ENCODE data around the gene CTRB2.

The CTRB2 gene

GRCh38 chr16:75203667-75204409, 3.1 kb downstream of the CTRB2 start:
- no peak for DNase-seq

GRCh38 chr16:75203096-75203495, 3.9 kb downstream of the CTRB2 start:
- no peak for DNase-seq

GRCh38 chr16:75202069-75202590, 4.8 kb downstream of the CTRB2 start:
- no peak for DNase-seq

DNA sequence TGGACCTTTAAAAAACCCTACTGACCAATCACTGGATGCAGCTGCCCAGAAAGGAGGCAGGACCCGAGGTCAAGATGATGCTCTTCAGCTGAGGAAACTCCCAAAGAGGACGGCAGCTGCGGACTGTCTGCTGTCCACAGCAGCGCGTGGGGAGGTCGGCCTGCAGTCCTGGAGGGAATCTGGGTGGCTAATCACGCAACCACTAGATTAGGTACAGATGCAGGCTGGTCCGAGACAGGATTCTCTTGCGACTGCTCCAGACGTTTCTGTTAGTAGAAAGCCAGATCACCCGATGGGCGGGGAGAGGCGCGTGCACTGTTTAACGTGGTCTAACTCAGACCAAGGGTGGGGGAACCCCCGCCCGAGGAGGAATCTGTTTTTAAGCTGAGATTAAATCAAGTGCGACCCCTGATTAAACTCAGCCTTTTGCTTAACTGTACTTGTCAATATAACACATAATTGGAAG, 8.8 kb downstream of the CTRB2 start:
- DNase-seq = no peak

DNA sequence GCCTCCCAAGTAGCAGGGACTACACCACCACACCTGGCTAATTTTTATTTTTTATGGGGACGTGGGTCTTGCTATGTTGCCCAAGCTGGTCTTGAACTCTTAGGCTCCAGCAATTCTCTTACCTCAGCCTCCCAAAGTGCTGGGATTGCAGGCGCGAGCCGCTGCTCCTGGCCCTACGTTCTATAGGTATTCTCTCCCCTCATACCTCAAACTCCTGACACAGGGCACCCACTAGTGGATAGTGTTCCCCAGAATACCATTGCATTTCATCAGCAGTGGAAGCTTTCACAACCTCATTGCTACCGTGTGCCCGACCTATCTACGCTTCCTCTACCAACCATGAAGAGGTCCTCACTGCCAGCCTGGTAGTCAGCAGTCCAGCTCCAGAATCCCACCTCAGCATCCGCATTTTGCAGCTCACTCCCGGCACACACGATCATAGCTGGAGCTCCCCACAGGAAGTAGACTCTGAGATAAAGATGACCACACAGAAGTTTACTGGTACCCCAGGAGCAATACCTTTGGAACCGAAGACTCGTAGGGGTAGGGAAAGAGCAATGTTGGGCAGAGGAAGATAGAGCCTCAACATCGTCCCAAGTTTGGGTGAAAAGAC, 9.3 kb downstream of the CTRB2 start:
- DNase-seq = no peak

DNA sequence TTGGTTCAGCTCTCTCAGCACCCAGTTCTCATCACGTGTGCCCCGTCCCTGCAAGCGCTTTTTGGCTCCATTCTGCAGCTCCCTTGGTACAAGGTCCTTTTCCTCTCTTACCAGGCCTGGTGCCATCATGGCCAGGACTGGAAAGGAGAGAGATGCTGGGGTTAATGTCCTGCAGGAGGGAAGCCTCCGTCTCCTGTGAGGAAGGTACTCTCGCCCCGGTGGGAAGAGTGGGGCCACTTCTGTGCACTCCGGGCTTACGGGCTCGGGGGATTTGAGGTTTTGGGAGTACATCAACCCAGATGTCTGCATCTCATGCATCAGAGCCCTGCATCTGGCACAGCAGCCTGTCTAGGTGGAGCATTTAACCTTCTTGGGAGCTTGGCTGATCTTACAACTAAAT, 10.1 kb downstream of the CTRB2 start:
- no peak for DNase-seq

- DNase-seq = no peak
Measured at GRCh38 chr16:75195811-75196790, 10.9 kb downstream of the CTRB2 start.

DNA sequence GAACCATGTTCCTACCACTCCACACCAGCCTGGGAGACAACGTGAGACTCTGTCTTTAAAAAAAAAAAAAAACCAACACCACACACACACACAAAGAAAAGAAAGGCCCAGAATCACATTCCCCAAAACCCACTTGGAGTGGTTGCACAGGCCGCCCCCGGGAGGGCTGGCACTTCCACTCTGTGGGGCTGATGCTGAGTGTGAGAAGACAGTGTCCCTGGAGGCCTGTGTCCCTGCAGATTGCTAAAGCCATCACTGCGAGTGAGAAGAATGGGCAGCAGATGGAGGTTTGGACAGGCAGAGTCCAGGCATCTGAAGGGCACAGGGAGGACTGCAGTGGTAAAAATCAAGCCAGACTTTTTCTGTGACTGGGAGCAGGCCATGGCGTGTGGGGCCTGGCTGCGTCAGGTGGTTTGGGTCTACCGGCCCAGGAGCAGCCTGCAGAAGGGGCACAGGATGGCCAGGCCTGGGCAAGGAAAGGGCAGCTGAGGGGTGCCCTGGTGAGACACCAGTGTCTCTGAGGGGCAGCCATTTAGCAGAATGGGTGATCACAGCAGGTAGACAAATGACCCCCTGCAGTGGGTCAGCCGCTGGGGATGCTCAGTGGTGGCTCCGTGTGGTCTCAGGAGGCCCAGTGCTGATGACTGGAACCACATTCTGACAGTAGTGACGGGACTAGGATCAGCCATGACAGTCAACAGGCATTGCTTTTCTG, 13.1 kb downstream of the CTRB2 start:
- DNase-seq = no peak

- DNase-seq = no peak
Measured at GRCh38 chr16:75193265-75193650, 13.7 kb downstream of the CTRB2 start.

GRCh38 chr16:75192606-75193264, 14.2 kb downstream of the CTRB2 start:
- no peak for DNase-seq

DNA sequence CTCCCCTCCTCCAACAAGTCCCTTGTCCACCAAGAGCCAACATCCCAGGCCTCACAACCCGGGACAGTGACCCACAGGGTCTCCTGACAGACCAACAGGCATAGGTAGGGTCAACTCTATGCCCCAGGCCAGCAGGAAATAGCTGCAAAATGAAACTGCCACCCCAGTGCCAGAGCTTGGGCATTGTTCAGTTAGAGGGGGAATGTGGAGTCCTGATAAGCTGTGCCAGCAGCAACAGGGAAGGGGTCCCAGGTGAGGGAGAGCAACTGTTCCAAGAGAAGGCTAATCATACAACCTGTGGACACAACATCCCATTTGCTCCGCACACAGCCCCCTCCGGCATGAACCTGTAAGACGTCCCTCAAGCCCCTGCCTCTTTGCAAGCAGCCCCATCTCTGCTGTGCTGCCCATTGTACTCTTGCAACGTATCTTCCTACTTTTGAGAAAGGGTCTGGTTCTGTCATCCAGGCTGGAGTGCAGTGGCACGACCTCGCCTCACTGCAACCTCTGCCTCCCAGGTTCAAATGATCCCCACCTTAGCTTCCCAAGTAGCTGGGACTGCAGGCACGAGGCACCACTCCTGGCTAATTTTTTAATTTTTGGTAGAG, 17.2 kb downstream of the CTRB2 start:
- DNase-seq = no peak

- no peak for DNase-seq
Measured at GRCh38 chr16:75188832-75189477, 18.0 kb downstream of the CTRB2 start.

- no peak for DNase-seq
Measured at GRCh38 chr16:75181630-75182029, 25.3 kb downstream of the CTRB2 start.

DNA sequence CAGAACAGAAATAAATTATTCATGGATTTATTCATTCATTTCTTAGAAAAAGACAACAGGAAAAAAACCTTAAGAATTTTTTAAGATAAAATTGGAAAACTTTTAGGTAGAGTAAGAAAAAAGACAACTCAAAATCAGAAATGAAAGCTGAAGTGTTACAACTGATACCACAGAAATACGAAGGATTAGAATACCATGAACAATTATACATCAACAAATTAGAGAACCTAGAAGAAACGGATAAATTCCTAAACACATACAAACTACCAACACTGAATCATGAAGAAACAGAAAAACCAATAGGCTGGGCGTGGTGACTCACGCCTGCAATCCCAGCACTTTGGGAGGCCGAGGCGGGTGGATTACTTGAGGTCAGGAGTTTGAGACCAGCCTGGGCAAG, 27.8 kb downstream of the CTRB2 start:
- DNase-seq = no peak

DNA sequence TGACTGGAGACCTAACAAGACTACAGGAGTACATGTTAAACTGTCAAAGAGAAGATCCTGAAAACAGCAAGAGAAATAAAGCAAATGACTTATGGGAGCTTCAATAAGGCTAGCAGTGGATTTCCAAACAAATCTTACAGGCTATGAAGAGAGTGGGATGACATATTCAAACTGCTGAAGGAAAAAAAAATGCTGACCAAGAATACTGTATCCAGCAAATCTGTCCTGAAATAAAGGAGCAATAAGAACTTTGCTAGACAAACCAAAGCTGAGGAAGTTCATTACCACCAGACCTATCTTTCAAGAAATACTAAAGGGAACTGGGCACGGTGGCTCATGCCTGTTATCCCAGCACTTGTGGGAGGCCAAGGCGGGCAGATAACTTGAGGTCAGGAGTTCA, 30.0 kb downstream of the CTRB2 start:
- DNase-seq = no peak

DNA sequence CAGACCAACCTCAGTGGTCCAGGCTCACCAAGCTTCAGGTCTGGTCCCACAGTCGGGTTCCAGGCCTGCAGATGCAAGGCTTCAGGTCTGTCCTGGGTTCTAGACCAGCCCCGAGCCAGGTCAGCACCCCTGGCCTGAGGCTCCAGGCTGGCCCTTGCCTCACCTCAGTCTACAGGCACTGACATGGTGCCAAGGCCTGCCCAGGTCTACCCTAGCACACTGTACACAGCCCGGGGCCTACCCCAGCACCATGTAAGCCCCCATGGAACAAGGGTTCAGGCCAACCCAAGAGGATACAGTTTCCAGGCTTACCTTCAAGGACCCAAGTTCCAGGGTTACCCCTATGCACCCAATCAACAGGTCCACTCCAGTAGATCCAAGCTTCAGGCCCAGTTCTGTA, 31.9 kb downstream of the CTRB2 start:
- no peak for DNase-seq

- DNase-seq = no peak
Measured at GRCh38 chr16:75172578-75172977, 34.4 kb downstream of the CTRB2 start.

GRCh38 chr16:75169899-75170405, 37.0 kb downstream of the CTRB2 start:
- DNase-seq = no peak

DNA sequence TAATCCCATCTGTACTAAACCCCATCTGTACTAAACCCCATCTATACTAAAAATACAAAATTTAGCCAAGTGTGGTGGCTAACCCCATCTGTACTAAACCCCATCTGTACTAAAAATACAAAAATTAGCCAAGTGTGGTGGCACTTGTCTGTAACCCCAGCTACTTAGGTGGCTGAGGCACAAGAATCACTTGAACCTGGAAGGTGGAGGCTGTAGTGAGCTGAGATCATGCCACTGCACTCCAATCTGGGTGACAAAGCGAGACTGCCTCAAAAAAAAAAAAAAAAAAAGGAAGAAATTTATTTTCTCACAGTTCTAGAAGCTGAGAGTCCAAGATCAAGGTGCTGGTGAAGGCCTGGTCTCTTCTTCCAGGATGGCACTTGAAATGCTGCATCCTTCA, 46.6 kb downstream of the CTRB2 start:
- DNase-seq = no peak
